GM19238 (cell line): Measurements from ENCODE around the gene PRRC1.
"Not testable (repeated sequence)": the region's sequence is repeated elsewhere in the genome, so short reads cannot be mapped to it uniquely, and the experiment has no call there.

ENCODE experiments used
- DNase-seq: peaks from one replicate; pipeline ENCODE4 v3.0.0; 2011; ENCODE audit warnings: low spot score; ENCODE audit not compliant: insufficient read length

PRRC1 gene

DNA sequence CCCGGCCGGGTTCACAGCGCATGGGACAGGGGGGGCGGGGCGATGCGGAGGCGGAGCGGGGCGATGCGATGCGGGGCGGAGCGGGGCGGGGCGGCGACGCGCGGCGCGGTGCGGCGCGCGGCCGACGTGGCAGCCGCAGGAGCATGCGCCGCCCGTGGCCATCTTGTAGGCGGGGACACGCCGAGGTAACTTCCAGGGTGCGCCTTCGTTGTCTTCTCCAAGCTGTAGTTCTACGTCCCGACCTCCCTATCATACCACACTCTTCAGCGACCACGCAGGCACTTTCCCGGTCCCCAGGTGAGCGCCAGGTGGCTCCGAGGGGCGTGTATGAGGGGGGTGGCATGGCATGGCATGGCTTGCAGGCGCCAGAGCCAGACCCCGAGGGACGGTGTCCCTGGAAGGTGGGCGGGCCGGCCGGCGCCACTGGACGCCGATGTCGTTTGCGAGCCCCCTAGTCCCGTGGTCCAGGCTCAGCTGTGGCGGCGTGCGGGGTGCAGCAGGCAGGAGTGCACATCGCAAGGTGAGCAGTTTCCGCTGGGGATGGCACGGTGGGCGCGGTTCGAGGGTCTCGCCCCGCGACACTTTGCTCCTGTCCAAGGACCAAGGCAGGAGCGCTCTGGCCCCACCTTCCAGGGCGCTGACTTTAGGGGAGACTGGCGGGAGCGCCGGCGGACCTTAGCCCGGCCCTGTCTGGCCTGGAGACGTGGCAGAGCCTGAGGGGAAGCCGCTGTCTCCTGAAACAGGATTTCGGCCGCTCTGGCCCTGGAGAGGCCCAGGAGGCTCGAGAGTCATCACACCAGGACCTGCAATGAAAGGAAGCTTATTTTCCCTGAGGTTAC is at the start of gene PRRC1:
TSS of gene PRRC1 (plus strand) at position 161 of the 839 bp plus-strand sequence. CDS start 5,840 bp downstream, outside the sequence.
- peak; percentile 65 for DNase-seq

DNA sequence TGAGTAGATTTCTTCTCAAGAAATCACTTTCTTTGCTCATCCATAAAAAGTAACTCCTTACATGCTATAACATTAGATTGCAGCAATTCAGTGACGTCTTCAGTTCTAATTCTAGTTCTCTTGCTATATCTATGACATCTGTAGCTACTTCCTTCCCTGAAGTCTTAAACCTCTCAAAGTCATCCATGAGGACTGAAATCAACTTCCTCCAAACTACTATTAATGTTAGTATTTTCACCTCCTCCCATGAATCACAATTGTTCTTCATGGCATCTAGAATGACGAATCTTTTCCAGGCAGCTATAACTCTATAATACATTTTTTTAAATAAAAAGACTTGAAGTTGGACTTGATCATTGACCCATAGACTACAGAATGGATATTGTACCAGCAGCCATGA is 46.2 kb upstream of the PRRC1 start:
- no peak for DNase-seq

DNA sequence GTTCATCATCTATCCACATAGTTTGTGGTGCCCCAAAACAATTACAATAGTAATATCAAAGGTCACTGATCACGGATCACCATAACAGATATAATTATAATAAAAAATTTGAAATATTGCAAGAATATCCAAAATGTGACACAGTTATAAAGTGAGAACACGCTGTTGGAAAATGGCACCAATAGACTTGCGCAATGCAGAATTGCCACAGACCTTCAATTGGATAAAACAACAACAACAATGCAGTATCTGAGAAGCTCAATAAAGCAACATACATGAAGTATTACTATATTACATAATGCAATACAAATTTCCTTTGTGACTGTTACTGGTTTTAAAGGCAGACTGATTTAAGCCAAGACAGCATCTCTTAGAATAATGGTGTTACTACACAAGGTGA is 44.7 kb upstream of the PRRC1 start:
- DNase-seq = no peak

DNA sequence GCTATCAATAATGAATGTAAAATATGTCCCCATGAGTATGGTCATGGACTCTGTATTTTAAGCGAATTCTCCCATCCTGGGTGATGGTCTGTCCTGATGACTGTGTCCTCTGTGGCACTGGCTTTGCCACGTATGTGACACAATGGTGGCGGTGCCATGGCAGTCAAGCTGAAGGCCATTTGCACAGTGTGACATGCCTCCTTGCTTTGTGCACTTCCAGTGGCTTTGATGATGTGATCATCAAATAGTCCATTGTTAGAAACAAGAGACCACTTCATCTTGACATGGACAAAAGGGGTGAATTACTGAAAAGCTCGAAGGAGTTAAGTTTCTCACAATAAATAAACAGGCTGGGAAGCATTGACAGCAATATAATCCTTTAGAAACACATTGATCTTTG is 31.0 kb upstream of the PRRC1 start:
- DNase-seq = no peak

DNA sequence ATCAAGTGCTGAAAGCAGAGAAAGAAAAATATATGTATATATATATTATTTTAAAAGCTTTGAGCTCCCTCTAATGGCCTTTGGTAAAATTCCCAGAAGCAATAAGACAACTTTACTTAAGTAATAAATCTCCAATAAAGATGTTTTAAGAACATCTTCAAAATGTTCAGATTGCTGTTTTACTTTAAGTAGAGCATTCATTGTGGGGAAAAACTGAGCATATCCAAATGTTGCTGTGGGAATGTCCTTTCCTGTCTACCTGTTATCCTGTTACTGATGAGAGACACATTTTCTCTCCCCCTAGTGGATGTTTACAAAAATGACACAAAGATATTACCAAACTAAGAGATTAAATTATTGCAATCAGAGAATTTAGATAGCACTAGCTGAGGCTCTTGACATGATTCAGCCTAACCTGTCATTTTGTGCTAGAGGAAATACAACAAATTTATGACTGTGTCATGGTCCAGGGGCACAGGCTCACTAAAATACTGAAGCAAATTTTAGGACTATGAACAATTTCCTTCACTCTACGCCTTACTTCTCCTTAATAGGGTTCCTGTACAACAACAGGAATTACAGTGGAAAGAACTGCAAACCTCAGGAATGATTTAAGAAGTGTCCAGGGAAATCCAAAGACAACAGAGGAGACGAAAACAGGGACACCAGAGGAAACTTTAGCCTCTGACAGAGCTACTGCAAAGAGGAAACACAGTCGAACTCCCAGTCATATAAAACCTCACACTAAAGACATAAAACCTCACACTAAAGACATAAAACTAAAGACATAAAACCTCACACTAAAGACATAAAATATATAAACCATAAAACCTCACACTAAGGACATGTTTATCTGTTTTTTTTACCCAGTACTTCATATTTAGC is 24.3 kb upstream of the PRRC1 start:
- DNase-seq = peak; percentile 3

DNA sequence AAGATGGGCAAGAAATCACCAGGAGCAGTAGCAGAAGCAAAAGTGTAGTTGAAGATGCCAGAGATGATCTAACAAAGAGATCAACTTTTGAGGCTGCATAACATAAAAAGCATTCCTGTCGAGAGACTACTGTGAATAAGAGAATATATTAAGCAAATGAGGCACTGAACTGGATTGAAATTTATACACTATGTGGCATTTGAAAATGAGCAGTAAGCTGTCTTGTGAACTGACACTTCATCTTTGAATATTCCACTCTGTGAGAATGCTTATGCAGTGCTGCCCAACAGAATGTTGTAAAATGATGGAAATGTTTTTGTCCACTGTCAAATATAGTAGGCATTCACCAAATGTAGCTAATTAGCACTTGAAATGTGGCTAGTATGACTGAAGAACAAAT is 18.9 kb upstream of the PRRC1 start:
- DNase-seq = no peak

DNA sequence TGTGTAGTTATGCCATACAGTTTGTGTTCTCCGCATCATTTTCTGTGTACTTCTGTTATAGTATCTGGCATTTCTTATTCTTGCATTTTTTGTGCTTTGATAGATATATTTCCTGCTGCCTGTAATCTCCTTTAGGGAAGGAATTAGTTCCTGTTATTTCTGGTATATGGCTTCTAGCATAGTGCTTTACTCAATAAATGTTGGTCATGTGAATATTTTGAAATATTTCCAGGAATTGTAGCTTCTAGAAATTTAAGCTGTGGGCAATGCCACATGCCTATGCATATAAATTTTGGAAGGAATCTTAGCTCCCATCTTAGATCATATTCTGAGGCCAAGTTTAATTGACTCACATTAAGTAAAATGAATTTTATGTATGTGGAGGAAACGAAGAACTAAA is 11.5 kb upstream of the PRRC1 start:
- no peak for DNase-seq

DNA sequence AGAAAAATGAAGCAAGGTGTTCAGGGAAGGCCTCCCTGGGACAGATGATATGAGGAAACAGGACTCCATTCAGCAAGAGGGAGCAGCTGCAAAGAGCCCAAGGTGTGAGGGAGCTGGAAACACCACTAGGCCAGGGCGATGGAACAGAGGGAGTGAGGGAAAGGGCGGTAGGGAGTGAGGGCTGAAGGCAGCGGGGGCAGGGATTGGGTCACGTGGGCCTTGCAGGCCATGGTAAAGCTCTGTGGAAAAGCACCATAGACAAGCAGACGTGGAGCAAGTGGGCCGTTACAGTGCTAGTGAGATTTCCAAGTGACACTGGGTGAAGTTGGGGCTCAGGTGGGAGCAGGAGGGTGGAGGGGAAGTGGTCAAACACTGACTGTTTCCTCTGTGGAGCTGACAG is 10.8 kb upstream of the PRRC1 start:
- no peak for DNase-seq

DNA sequence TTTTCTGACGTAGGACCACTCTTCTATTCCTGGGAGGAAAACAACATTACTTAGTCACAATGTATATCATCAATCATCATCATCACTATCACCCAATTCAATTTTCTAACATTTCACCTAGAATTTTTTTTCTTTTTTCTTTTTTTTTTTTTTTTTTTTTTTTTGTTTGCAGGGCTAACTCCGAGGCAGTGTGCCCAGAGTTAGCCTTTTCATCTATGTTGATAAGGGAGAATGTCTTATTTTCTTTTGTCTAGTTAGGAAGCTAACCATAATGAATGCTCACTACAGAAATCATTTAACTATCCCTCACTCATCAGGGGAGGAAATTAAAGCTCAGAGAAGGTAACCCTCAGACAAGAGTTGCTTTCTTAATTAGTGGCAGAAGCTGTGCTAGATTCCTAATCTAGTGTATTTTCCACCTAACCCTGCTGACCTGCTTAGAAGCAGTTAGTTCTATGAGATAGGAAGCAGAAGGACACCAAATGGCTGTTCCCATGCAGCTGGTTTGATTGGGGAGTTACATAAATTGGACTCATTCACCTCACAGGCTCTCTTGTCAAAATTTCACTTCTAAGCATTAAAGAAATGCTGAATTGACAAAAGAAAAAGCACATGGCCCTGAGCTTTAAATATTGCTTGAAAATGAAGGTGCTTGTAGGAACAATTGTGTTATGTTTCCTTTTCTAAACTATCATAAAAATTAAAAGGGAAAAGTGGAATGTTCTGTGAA is 8.6 kb upstream of the PRRC1 start:
- DNase-seq = no peak

DNA sequence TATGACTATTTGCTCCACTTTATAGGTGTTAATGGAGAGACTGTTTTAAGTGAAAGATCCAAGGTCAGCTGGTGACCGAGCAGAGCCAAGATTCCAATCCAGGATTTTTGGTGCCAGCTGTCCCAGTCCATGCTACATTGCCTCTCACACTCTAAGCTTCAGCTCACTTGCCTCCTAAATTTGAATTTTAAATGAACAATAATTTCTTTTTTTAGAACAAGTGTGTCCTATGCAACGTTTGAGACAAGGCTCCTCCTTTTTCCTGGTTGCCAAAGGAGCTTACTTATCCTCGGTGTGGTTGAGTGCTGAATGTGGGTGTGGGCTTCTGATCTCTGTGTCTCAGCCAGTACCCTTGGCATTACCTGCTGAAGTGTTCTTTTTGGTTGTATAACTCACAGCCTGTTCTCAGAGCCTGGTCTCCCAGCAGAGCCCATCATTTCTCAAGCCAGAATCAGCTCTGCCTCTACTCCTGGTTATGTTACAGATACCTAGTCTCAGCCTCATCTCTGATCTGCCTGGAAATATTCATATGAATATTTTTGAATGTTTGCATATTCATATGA is 4.0 kb upstream of the PRRC1 start:
- DNase-seq = no peak

DNA sequence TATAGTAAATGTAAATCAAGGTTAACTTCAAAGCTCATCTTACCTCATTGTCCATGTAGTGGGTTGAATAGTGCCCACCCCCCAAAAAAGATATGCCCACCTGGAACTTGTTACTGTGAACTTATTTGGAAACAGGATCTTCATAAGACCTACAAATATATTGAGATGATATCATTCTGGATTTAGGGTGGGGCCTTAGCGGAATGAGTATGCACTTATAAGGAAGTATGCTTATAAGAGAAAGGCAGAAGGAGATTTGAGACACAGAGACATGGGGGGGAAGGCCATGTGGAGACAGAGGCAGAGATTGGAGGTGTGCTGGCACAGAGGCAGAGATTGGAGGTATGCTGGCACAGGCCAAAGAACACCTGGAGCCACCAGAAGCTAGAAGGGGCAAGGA is 2.6 kb upstream of the PRRC1 start:
- no peak for DNase-seq

DNA sequence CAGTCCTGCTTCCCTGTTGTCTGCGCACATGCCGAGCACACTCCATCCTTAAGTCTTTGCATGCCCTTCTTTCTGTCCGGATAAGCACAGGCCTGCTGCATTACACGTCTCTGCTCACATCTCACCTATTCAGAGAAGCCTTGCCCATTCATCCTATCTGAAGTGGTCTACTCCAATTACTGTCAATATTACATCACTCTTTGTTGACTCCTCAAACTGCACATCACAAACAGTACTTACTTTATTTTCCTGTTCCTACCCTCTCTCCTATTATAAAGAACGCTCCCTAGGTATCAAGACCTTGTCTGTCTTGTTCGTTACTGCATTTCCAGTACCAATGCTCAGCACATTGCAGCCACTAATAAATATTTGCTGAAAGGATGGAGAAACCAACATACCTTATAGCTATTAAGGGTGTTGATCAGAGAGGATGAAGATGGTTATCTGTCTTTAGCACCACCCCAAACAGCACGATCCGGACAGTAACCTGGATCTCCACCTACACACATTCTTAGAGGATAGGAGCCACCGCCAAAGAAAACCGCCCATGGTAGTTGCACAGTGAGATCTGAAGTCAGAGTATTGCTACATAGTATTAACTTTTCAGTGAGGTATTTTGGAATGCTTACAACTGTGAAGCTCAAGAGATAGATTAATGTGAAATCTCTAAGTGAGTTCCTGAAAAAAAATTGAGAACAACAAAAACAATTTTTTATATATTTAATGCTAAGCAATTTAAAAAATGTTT is 1.6 kb upstream of the PRRC1 start:
- no peak for DNase-seq

DNA sequence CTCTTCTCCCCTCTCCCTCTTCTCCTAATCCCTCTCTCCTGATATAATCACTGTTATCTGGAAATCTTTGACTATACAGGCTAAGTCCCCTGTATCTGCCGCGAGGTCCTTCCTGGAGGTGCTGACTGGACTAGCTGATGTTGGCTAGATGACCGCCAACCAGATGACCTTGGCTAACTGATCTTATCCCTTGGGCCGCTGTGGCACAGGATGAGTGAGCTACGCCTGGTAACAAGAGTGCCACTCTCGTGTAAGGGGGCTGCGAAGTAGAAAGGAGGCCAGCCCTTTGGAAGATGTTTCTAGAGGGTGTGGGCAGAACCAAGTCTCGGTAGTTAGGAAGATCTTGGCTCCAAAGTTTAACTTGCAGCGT is 345 bp upstream of the PRRC1 start:
- no peak for DNase-seq

DNA sequence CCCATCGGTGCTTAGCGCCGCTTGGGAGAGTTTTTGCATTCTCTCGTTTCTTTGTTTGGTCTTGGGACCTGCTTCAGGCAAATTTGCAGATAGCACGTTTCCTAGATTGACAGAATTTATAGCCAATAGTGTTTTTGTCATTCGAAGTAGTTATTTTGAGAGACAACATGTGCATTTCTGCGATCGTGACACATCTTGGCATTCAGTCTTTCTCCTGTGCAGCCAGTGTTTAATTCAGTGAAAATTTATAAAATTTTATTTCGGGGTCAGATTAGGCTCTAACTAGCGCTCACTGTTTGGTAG is 830 bp downstream of the PRRC1 start:
- no peak for DNase-seq

DNA sequence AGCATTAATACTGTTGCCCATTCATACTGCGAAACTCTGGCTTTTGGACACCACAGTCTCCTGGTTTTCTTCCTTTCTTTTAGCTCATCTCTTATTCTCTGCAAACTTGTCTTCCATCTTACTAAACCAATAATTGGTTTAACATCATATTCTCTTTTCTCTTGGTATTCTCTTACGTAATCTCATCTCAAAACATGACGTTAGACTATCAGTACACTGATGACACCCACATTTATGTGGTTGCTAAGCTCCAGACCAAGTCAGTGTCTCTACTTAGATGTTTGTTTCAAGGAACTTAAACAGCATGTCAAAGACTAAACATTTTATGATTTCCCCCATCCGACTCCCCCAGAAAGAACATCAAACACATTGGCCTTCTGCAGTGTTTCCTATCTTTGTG is 2.1 kb downstream of the PRRC1 start:
- no peak for DNase-seq

DNA sequence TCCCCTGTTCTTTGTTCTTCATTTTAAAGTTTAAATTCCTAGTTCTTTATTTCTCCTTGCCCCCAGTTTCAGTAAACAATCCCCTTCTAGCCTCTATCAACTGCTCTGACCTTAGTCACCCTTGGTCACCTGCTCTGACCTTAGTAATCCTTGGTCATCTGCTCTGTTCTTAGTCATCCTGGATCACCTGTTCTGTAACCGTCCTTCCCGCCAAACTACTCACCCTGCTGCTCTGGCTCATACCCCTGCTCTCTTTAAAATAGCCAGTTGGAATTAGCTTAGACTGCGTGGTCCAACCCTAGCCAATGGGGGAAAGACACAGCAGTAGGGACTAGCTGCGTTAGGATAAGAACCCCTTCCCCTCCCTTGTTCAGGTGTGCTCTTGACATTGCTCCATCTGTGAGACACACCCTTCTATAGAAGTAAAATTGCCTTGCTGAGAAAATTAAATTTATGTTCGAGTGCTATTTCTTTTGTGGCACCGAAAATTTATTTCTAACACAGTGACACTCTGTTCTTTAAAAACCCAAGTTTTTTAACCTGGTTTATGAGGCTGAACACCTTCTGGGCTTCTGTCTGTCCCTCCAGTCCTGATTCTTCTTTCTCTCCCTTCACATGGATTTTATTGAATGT is 3.8 kb downstream of the PRRC1 start:
- DNase-seq = no peak

DNA sequence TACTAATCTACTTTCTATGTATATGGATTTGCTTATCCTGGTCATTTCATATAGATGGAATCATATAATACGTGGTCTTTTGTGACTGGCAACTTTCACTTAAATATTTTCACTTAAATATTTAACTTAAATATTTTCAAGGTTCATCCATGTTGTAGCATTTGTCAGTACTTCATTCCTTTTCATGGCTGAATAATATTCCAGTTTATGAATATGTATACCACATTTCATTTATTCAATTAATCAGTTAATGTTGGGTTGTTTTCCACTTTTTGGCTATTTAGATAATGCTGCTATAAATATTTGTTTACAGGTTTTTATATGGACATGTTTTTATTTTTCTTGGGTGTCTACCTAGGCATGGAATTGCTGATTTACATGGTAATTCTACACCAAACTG is 7.7 kb downstream of the PRRC1 start:
- no peak for DNase-seq

DNA sequence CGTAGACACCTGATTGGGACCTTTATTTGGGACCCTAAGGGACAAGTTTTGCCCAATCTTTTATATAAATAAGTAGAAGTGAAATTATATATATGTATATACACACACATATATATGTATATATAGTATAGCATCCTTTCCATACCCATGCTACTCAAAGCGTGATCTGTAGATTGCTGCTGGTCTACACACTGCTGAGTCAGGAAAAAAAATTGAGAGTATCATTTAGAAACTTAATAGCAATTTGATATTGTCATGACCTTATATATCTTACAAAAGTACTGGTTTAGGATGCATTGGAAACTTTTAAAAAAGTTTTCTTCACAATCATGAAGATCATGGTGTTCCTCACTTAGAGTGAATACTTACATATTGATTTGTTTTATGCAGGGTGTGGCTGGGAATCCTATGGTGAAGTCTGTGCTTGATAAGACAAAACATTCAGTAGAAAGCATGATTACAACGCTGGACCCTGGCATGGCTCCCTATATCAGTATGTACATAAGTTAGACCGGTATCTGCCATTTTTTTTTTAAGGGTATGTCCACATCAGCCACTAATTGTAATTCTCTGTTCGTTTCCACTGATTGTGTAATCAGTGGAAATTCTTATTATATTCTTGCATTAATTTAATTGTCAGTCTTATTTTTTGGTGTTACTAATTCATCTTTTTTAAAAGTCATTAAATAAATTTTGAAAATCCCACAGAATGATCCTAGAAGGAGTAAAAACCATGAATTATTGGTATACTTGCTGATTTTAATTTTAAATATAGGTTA is 12.7 kb downstream of the PRRC1 start:
- DNase-seq = no peak

DNA sequence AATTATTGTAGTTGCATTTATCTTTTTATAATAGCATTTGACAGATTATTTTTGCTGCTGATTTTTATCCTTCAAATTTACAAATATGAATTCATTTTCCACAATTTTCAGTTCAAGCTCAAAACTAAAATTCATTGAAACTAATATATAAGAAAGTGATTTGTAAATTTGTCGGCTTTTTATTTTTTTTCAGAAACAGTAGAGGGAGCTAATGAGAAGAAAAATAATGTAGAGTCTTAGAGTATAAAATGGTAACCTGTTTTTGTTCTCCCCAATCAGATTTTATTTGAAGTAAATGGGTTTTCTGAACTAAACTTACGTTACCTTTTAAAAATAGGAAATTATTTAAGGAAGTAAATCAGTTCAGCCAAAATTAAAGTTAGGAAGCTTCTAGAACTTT is 19.2 kb downstream of the PRRC1 start:
- DNase-seq = no peak

DNA sequence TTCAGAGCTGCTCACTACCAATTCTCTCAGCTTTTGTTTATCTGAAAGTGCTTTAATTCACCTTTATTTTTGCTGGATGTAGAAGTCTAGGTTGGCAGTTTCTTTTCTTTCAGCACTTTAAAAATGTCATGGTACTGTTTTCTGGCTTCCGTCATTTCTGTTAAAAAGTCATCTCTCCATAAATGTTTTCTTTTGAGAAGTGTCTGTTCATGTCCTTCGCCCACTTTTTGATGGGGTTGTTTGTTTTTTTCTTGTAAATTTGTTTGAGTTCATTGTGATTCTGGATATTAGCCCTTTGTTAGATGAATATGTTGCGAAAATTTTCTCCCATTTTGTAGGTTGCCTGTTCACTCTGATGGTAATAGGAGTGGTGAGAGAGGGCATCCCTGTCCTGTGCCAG is 23.1 kb downstream of the PRRC1 start:
- DNase-seq = not testable (repeated sequence)
